Islet of Langerhans (tissue), 1 donor: Measurements from ENCODE around the gene HK1.
"Not testable (repeated sequence)": the region's sequence is repeated elsewhere in the genome, so short reads cannot be mapped to it uniquely, and the experiment has no call there.

ENCODE experiments used
- FAIRE-seq: peaks from one replicate; lab custom pipeline; 2011; peaks lifted over from hg19 to GRCh38; lab: Jason Lieb, UNC

Gene HK1

GRCh38 chr10:69312528-69312927 is 34.2 kb downstream of the HK1 start:
- FAIRE-seq: no peak

DNA sequence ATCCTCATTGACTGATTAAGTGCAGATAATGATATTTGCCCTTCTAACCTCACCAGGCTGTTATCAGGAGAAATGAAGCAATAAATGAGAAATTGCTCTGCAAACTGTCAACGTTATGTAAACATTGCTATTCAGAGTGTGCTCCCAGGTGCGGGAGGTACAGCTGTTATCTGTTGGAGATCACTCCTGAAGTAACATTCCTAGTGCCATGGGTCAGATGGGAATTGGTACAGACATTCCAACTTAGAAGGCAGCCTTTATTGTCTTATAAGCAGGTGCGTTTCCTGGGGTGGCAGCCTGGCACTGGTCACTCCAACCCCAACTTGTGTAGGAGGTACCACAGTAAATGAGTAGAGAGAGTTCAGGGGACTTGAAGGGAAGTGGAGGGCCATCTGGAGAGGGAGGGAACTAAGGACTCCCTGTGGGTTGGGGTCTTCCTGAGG is 36.8 kb downstream of the HK1 start:
- FAIRE-seq: no peak

GRCh38 chr10:69315610-69316312 is 37.5 kb downstream of the HK1 start:
- no peak for FAIRE-seq

DNA sequence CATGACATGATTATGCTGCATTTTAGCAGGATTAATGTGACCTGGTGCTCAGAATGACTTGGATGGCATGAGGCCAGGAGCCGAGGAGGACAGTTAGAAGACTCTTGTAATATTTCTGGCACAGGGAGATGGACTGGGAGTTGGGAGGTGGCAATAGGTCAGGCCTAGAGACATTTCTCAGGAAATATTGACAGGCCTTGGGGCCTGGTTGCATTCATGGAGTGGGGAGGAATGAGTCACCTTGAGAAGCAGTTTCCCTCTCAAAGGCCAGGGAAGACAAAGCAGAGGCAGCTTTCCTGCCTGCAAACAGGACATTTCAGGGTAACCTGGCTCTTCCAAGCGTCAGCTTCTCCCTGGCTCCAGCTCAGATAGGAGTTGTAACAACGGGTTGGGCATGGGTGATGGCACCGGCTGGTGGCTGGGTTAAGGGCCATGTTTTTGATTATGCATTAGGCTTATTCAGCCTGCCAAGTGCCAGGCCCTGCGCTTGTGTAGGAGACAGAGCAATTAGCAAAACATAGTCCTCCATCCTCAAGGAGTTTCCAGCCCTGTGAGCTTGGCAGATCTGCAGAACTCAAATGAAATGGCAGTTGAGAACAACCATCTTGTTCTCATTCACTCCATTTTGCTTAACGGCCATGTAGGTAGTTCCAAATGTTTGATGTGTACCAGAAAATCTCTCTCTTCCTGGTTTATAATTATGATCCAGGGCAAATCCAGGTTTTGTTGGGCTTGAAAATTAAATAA is 38.2 kb downstream of the HK1 start:
- no peak for FAIRE-seq

- no peak for FAIRE-seq
Measured at GRCh38 chr10:69317175-69317604, 38.9 kb downstream of the HK1 start.

GRCh38 chr10:69317626-69318105 is 39.4 kb downstream of the HK1 start:
- no peak for FAIRE-seq

DNA sequence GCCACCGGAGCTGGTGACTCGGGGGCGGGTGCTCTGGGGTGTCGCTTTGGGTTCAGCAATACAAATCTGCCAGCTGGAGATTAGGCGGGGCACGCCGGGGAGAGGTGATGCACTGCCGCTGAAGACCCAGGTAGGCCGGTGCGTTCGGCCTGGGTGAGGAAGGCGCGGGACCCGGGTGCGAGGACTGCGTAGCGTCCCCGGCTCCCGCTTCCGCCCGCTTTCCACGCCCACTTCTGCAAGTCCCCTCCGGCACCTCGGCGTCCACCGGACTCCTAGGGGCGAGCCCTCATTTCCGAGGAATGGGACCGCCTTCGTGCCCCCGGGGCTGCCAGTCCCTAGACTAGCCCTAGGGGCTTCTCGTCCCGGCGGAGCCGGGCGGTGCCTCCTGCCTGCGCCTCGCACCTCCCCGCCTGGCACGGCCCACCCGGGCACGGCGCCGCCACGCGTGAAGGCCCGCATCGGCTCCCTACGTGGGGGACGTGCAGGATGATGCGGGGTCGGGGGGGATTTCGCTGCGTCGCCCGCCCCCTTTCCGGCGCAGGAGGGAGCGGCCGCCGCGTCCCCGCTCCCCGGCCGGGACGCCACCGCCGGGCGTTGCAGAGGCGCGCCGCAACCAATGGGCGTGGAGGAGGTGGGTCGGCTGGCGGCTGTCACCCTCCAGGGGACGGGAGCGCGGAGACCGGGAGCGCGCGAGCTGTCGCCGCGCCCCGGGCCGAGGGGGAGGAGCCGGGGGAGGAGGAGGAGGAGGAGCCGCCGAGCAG is 40.0 kb downstream of the HK1 start:
- no peak for FAIRE-seq

GRCh38 chr10:69318867-69319727 is 40.8 kb downstream of the HK1 start:
- FAIRE-seq: no peak

DNA sequence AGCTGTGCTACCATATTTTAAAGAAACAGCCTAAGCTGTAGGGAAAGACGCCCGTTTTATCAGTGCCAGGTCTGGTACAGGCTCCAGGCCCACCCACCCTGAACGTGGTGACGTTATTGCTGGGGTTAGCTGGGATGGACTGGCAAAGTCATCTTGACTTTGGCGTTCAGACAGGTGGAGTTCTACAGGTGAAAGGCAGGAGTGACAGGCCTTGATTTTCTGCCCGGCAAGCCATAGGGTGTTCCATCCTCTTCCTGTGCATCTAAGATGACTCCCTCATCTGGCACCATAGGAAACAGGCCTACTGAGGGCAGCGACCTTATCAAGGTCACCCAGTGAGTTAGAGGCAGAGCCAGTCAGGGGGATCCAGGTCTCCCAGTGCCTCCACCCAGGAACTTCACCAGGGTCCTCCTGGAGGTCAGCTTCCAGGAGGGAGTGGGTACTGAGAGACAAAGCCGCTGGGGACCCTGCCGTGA is 41.6 kb downstream of the HK1 start:
- FAIRE-seq: no peak

DNA sequence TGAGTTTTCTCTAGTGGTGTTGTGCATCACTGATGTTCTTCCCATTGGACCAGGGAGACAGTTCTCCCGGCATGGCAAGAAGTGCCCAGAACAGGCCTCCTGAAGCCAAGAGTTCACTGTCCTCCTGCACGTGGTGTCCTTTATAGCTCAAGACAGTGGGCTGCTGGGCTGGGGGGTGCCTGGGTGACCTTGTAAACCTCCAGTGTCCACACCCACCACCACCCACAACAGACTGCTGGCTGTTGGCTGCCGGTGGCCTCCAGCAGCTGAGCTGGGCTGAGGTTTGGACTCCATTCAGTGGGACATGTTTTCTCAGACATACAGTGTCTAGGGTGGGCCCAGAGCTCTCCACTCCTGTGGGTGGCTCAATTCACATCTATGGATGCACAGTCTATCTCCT is 42.2 kb downstream of the HK1 start:
- no peak for FAIRE-seq

DNA sequence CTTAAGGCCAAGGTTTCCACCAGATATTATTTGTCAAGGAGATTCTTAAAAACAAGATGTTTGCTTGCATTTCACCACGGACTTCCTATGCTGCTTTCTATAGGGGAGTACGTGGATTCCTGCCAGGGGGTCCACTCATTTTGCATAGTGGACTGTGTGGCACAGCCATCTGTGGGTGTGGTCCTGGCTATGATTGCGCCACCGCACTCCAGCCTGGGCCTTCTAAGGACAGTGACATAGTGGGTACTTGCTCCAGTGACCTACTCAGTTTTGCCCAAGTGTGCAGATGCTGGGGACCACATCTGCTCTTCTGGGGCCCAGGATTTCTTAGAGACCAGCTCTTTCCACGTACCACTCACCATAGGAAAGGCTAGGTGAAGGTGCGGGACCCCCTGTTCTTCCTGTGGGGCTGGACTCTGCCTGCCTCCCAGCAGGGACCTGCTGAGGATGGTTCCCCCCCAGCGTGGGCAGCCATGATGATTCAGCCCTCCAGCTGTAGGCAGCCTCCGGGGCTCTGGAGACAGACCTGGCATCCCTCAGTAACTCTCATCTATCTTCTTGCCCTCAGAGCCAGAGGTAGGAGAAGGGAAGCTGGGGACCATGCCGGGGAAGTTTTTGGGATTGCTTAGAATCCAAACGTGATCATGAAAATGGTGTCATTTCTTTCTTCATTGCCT is 42.9 kb downstream of the HK1 start:
- FAIRE-seq: no peak

DNA sequence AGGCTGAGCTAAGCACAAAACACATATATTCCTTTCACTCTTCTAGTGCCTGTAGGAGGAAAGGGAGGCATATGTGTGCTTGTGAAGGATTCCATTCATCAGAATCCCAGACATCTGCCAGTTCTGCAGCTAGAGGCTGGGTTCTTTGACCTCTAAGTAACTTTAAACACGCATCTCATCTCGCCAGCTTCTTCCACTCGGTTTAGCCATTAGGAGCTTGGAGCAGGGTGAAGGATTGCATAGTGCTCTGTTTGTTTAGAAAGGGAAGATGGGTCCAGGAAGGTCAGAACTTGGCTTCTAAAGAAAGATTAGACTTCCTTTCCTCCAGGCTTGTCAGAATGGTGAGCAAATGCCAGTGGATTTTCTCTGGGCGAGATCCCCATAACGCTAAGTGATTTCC is 43.6 kb downstream of the HK1 start:
- no peak for FAIRE-seq

DNA sequence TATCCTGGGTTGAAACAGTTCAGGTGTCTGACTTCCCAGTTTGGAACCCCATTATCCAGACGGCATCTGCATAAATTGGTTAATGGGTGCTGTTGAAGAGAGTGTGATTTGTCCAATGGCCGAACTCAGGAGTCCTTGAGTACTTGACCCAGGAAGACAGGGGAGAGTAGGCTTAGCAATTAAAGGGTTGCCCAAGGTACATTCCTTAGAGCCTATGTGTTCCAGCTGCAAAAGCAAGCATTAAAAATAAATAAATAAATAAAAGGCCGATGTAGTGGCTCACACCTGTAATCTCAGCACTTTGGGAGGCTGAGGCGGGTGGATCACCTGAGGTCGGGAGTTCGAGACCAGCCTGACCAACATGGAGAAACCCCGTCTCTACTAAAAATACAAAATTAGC is 44.0 kb downstream of the HK1 start:
- FAIRE-seq: not testable (repeated sequence)

DNA sequence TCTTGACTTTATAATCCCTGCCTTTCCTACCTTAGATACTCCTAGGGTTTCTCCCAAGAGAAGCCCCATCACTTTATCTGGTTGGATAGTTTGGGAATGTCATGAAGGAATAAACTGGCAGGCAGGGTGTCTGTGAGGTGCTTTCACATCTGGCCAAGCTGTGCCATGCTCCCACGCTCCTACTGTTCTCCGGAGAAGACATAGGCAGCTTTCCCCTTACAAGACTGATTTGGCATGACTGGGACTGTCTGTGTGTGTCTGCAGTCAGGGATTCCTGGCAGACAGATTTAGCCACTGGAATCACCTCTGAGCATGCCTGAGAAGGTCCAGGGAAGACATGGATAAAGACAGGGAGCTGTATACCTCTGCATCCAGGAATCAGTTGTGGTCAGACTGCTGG is 45.3 kb downstream of the HK1 start:
- FAIRE-seq: no peak

GRCh38 chr10:69324583-69324982 is 46.3 kb downstream of the HK1 start:
- FAIRE-seq: no peak

GRCh38 chr10:69325637-69326523 is 47.6 kb downstream of the HK1 start:
- FAIRE-seq: not testable (repeated sequence)

GRCh38 chr10:69326692-69327091 is 48.4 kb downstream of the HK1 start:
- no peak for FAIRE-seq

DNA sequence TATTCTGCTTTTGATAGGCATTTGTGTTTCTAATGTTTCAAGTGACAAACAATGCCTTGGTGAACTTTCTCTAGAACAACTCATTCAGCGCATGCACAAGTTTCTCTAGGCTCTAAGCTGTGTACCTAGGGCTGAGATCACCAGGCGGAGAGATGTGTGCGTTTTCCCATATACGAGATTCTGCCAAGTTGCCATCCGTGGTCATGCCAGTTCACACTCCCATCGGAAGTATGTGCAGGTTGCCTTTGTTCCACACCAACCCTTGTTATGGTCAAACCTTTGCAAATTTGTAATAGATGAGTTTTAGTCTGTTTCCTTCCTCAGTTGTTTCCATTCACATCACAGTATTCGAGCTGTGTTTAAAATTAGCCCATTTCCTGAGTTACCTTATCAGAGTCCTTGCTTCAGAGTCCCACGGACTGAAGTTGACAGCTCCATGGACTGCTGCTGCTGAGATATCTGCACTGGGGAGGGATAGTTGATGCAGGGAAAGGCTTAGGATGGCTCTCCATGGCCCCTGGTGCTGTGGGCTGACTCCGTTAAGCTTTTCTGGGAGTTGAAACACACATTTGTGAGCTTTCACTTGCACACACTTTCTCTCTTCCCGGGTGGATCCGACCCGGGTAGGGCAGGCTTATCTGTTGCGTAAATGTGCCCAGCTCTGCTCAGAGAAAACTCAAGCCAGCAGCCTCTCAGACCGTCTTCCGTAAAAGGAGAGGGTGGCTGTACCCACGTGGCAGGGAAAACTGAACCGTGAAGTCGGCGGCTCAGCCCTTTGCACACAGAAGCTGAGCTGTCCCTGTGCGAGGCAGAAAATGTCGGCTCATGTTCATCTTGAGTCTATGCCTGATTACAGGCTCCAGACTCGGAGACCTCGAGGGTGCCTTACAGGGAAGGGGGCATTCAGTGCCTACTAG is 49.4 kb downstream of the HK1 start:
- FAIRE-seq: no peak

DNA sequence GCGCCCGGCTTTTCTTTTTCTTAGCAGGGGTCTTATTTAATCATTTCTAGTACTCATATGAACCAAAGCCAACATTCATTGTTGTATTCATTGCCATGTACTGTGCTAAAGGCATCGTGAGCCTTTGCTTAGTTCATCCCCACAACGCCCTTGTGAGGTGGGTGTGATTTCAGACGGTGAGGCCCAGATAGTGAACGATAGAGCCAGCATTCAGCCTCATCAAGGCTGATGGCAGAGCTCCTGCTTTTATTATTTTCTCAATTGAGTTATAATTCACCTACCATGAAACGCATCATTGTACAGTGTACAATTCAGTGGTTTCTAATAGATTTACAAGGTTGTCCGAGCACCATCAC is 50.1 kb downstream of the HK1 start:
- FAIRE-seq: no peak
